ENCODE data around the gene METAP1.
"Not testable (repeated sequence)": the region's sequence is repeated elsewhere in the genome, so short reads cannot be mapped to it uniquely, and the experiment has no call there.

The METAP1 gene

DNA sequence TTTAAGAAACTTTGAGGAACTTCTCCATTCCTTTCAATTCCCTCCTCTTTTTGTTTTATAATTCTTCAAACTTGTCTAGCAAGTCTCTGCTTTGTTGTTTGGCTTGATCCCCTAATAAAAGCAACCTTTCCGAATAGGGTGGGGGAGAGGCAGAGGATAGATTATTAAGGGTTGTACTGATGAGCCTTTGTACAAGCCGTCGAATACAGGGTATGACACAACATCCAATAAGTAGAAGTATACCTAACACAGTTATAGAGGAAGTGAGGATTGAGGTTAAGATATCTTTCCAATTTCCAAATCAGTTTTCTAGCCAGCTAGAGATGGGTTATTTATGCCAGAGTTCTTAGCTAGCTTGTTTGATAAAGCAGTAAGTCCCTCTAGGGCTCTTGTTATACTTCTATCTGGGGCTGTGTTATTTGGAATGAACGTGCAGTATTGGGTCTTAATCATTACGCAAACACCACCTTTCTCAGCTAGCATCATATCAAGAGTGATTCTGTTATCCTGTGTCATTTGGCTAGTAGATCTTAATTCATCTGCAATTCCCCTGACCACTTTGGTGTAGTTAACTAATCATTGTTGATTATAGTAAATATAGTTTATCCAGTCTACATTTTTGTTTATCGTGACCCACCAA lies 18.5 kb downstream of the METAP1 start:
- Histone ChIP-seq H3K9me3 (no peaks in the 10 kb centered on the region), H3K4me3 (no peak overlapping the region), H3K27me3 (no peaks in the 10 kb centered on the region), H3K4me1 (peaks cover 0 to 14% (median 3%) of the 10 kb centered on the region in 4 donors), H3K36me3 (no peaks in the 10 kb centered on the region), H3K27ac (peak overlapping the region; percentile 39 to 60)
- intact Hi-C loops (cut with DNase I; ENCODE audit: low total_unique reads) = no loop called here
- TF ChIP-seq, protein P1, sequence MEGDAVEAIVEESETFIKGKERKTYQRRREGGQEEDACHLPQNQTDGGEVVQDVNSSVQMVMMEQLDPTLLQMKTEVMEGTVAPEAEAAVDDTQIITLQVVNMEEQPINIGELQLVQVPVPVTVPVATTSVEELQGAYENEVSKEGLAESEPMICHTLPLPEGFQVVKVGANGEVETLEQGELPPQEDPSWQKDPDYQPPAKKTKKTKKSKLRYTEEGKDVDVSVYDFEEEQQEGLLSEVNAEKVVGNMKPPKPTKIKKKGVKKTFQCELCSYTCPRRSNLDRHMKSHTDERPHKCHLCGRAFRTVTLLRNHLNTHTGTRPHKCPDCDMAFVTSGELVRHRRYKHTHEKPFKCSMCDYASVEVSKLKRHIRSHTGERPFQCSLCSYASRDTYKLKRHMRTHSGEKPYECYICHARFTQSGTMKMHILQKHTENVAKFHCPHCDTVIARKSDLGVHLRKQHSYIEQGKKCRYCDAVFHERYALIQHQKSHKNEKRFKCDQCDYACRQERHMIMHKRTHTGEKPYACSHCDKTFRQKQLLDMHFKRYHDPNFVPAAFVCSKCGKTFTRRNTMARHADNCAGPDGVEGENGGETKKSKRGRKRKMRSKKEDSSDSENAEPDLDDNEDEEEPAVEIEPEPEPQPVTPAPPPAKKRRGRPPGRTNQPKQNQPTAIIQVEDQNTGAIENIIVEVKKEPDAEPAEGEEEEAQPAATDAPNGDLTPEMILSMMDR (IDR thresholded peaks at IDR 0.05) = no peak
- no peak for DNase-seq

DNA sequence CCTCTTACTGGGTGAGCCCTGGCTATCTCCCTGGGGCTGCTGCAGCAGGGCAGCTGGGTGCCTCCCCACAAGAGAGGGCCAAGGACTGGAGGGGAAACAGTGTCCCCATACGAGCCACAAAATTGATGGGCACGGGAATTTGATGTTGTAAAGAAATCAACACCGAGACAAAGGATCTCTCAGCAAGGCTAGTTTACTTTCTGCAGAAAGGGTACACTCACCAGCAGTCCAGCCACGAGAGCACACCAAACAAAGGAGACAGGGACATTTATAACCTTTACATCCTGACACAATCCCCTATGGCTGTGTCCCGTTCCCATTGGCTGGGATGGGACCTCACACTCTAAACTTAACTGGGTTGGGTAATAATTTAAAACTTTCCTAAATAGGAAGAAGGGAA lies 25.9 kb downstream of the METAP1 start:
- peaks cover 0 to 14% (median 3%) of the 10 kb centered on the region in 4 donors for H3K4me1 ChIP-seq
- no peaks in the 10 kb centered on the region for H3K27me3 ChIP-seq
- H3K36me3 ChIP-seq = peaks cover 0 to 13% (median 0%) of the 10 kb centered on the region in 3 donors
- H3K4me3 ChIP-seq = no peak overlapping the region
- H3K27ac ChIP-seq = no peak overlapping the region
- DNase-seq = no peak
- peaks cover 0 to 10% (median 0%) of the 10 kb centered on the region in 3 donors for H3K9me3 ChIP-seq
- TF ChIP-seq, protein P1 (IDR thresholded peaks at IDR 0.05) = no peak
- intact Hi-C loops (cut with DNase I; ENCODE audit: low total_unique reads) = no loop called here

DNA sequence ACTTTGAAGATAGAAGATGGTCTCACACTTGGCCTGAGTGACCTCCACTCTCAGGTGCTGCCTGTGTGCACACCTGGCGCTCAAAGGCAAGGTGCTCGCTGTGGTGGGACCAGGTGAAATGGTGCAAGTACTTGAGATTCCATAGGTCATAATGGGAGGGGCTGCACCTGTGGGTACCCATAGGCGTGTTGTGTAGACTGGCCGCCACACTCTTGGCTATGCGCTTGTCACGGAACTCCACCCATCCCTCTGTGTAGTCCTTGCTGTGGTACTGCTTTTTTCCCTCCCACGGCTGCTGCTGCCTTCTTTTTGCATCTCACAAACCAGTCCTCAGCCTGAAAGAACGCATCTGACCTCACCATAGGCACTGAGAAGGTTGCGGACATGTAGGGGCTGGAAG lies 27.0 kb downstream of the METAP1 start:
- peaks cover 0 to 10% (median 0%) of the 10 kb centered on the region in 3 donors for H3K9me3 ChIP-seq

DNA sequence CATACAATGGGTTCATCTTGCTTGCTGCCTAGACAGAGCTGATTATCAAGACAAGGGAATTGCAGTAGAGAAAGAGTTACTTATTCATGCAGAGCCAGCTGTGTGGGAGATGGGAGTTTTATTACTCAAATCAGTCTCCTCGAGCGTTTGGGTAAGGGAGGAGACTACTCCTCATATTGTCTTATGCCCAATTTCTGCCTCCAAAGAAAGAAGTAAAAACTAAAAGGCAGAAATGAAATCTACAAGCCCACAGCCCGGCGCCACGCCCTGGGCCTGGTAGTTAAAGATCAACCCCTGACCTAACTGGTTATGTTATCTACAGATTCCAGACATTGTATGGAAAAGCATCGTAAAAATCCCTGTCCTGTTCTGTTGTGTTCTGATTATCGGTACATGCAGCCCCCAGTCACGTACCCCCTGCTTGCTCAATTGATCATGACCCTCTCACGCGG lies 28.3 kb downstream of the METAP1 start:
- H3K27ac ChIP-seq; H3K4me3 ChIP-seq; H3K9me3 ChIP-seq; DNase-seq; H3K27me3 ChIP-seq; intact Hi-C loops (cut with DNase I; ENCODE audit: low total_unique reads): not testable (repeated sequence)
- peaks cover 0 to 13% (median 0%) of the 10 kb centered on the region in 3 donors for H3K36me3 ChIP-seq
- H3K4me1 ChIP-seq = peaks cover 0 to 15% (median 3%) of the 10 kb centered on the region in 4 donors

More for the DNA sequence above, 27.0 kb downstream of the METAP1 start:
- no peak for DNase-seq
- Histone ChIP-seq H3K27ac (no peak overlapping the region), H3K4me3 (no peak overlapping the region), H3K4me1 (peaks cover 0 to 14% (median 3%) of the 10 kb centered on the region in 4 donors), H3K27me3 (no peaks in the 10 kb centered on the region), H3K36me3 (peaks cover 0 to 13% (median 0%) of the 10 kb centered on the region in 3 donors)
- TF ChIP-seq, protein P1 (IDR thresholded peaks at IDR 0.05) = no peak
- intact Hi-C loops (cut with DNase I; ENCODE audit: low total_unique reads) = no loop called here

DNA sequence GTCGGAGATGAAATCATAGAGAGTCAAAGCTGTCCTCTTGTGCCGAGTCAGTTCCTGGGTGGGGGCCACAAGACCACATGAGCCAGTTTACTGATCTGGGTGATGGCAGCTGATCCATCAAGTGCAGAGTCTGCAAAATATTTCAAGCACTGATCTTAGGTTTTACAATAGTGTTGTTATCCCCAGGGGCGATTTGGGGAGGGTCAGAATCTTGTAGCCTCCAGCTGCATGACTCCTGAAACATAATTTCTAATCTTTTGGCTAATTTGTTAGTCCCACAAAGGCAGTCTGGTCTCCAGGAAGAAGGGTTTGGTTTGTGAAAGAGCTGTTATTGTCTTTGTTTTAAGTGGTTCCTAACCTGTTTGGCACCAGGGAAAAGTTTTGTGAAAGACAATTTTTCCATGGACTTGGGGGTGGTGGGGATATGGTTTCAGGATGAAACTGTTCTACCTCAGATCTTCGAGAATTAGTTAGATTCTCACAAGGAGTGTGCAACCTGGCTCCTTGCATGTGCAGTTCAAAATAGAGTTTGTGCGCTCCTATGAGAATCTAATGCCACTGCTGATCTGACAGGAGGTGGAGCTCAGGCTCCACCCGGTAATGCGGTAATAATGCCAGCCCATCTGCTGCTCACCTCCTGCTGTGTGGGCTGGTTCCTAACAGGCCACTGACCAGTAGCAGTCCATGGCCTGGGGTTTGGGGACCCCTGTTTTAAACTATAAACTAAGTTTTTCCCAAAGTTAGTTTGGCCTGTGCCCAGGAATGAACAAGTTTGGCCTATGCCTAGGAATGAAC lies 29.2 kb downstream of the METAP1 start:
- Histone ChIP-seq H3K27ac (no peak overlapping the region), H3K36me3 (peaks cover 0 to 13% (median 0%) of the 10 kb centered on the region in 3 donors), H3K4me1 (peaks cover 0 to 20% (median 3%) of the 10 kb centered on the region in 4 donors), H3K9me3 (peaks cover 0 to 10% (median 0%) of the 10 kb centered on the region in 3 donors), H3K4me3 (no peak overlapping the region), H3K27me3 (no peaks in the 10 kb centered on the region)
- TF ChIP-seq, protein P1 (IDR thresholded peaks at IDR 0.05) = no peak
- DNase-seq = no peak
- intact Hi-C loops (cut with DNase I; ENCODE audit: low total_unique reads) = no loop called here

DNA sequence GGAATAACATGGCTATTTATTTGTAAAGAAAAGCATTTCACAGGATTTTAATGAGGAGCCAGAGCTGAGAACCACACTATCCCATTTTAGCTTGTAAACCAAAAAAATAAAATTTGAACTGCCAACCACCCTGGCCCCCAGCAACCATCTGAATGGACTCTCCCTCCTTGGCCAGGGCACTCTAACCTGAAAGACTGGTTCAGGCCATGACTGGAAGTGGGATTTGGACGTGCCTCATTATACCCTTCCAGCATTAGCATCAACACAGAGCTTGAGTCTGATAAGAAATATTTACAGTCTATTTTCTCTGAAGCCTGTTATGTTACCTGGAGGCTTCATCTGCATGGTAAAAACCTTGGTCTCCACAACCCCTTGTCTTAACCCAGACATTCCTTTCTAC lies 30.0 kb downstream of the METAP1 start:
- peaks cover 0 to 10% (median 0%) of the 10 kb centered on the region in 3 donors for H3K9me3 ChIP-seq
- H3K4me1 ChIP-seq = peaks cover 0 to 20% (median 3%) of the 10 kb centered on the region in 4 donors
- intact Hi-C loops (cut with DNase I; ENCODE audit: low total_unique reads) = no loop called here
- no peak overlapping the region for H3K27ac ChIP-seq
- TF ChIP-seq, protein P1 (IDR thresholded peaks at IDR 0.05) = no peak
- peaks cover 0 to 8% (median 0%) of the 10 kb centered on the region in 3 donors for H3K36me3 ChIP-seq
- no peak overlapping the region for H3K4me3 ChIP-seq
- H3K27me3 ChIP-seq = no peaks in the 10 kb centered on the region
- DNase-seq = no peak

Data from tibial artery (tissue), 4 donors.